SK-N-SH (cell line): ENCODE measurements around the gene NXNL1. TPM values are rescaled to one million over a fixed set of nuclear protein-coding genes. Genes with fewer than 3 reads are reported as not detected.

Experiments used
- CTCF ChIA-PET: fragments of 300-600, 350-600 bp; formaldehyde crosslinking; extraction: SDS; loops from one replicate; lab custom pipeline; 2021; lab: Yijun Ruan, JAX
- POLR2A ChIA-PET: fragments of 350-600 bp; sonication (Branson Sonifier 250); formaldehyde crosslinking; extraction: SDS; loops from one replicate; lab custom pipeline; 2020; ENCODE audit warnings: antibody characterized with exemption, inconsistent platforms; lab: Yijun Ruan, JAX
- DNase-seq: peaks from one replicate; pipeline ENCODE4 v3.0.0; 2012
- H2AFZ ChIP-seq: fragments of 200-600 bp; sonication (generic); 2 replicates; pipeline ENCODE4 v1.8.1; 2016; ENCODE audit warnings: antibody characterized with exemption, mild to moderate bottlenecking, low read depth
- H3F3A ChIP-seq: fragments of 200-600 bp; sonication (generic); replicated peaks from 2 replicates; pipeline ENCODE3; 2016; ENCODE audit warnings: antibody characterized with exemption, mild to moderate bottlenecking; ENCODE audit not compliant: insufficient read depth
- H3K27ac ChIP-seq, 2 experiments: fragments of 200-500 bp in 1 of 2; fragments of 200-600 bp in 1 of 2; sonication (Bioruptor generic) in 1 of 2; sonication (generic), shearing (Covaris generic) in 1 of 2; 2 replicates each; pipeline versions ENCODE4 v1.5.1 to v1.6.1; 2014 to 2016; ENCODE audit warnings: low read depth in 2 of 2, inconsistent platforms in 1 of 2, low read length in 1 of 2, mild to moderate bottlenecking in 1 of 2, mixed read lengths in 1 of 2
- H3K27me3 ChIP-seq: fragments of 200-600 bp; sonication (generic), shearing (Covaris generic); 2 replicates; pipeline ENCODE4 v1.6.1; 2016; ENCODE audit warnings: mixed run types; ENCODE audit not compliant: insufficient read depth
- H3K36me3 ChIP-seq, 2 experiments: fragments of 200-500 bp in 1 of 2; fragments of 200-600 bp in 1 of 2; sonication (Bioruptor generic) in 1 of 2; sonication (generic) in 1 of 2; replicated peaks in 1 of 2; 2 replicates each; pipeline versions ENCODE3 to v1.5.1; 2014 to 2016; ENCODE audit warnings: low read length in 1 of 2, mild to moderate bottlenecking in 1 of 2; ENCODE audit not compliant: insufficient read depth in 2 of 2, control insufficient read depth in 1 of 2
- H3K4me1 ChIP-seq, 2 experiments: fragments of 200-500 bp in 1 of 2; fragments of 200-600 bp in 1 of 2; sonication (Bioruptor generic) in 1 of 2; sonication (generic), shearing (Covaris generic) in 1 of 2; 2 replicates each; pipeline versions ENCODE4 v1.5.1 to v1.6.1; 2014 to 2016; ENCODE audit warnings: low read depth in 1 of 2, low read length in 1 of 2, mixed run types in 1 of 2; ENCODE audit not compliant: insufficient read depth in 2 of 2, control insufficient read depth in 1 of 2
- H3K4me2 ChIP-seq: fragments of 200-600 bp; sonication (generic), shearing (Covaris generic); 2 replicates; pipeline ENCODE4 v1.6.1; 2017; ENCODE audit warnings: mixed run types
- H3K4me3 ChIP-seq, 2 experiments: fragments of 200-500 bp in 1 of 2; fragments of 200-600 bp in 1 of 2; sonication (Bioruptor generic) in 1 of 2; sonication (generic), shearing (Covaris generic) in 1 of 2; 2 replicates each; pipeline versions ENCODE4 v1.5.1 to v1.8.1; 2014 to 2016; ENCODE audit warnings: low read depth in 2 of 2, inconsistent platforms in 1 of 2, low read length in 1 of 2, mild to moderate bottlenecking in 1 of 2, mixed read lengths in 1 of 2, moderate library complexity in 1 of 2
- H3K79me2 ChIP-seq: fragments of 200-600 bp; sonication (generic); 2 replicates; pipeline ENCODE4 v1.8.1; 2017; ENCODE audit warnings: mild to moderate bottlenecking; ENCODE audit not compliant: insufficient read depth
- H3K9ac ChIP-seq: fragments of 200-600 bp; sonication (generic); 2 replicates; pipeline ENCODE4 v1.6.1; 2017; ENCODE audit warnings: mixed run types
- H3K9me2 ChIP-seq: fragments of 200-600 bp; sonication (generic); 2 replicates; pipeline ENCODE4 v1.6.1; 2017; ENCODE audit warnings: mixed run types
- H3K9me3 ChIP-seq: fragments of 200-600 bp; sonication (generic); 2 replicates; pipeline ENCODE4 v1.6.1; 2017; ENCODE audit warnings: mixed run types, mild to moderate bottlenecking, moderate library complexity
- H4K20me1 ChIP-seq: fragments of 200-600 bp; sonication (generic); 2 replicates; pipeline ENCODE4 v1.6.1; 2017; ENCODE audit warnings: mild to moderate bottlenecking, mixed run types; ENCODE audit not compliant: insufficient read depth
- CHD2 ChIP-seq: fragments of 150-350 bp; IDR thresholded peaks from 2 replicates; pipeline ENCODE4 v1.6.1; 2018; ENCODE audit warnings: low read length; ENCODE audit not compliant: partially characterized antibody
- FOSL2 ChIP-seq: IDR thresholded peaks from 2 replicates; pipeline ENCODE4 v1.4.0; 2012; ENCODE audit warnings: low read depth, mild to moderate bottlenecking, moderate library complexity, borderline replicate concordance
- FOXJ3 ChIP-seq: sonication (generic); formaldehyde crosslinking; IDR thresholded peaks from 2 replicates; pipeline ENCODE4 v1.5.1; 2020; ENCODE audit warnings: mild to moderate bottlenecking, missing genetic modification reagents
- FOXM1 ChIP-seq: IDR thresholded peaks from 2 replicates; pipeline ENCODE4 v1.4.0; 2012; ENCODE audit warnings: low read depth, mild to moderate bottlenecking
- GATA2 ChIP-seq: sonication (generic); formaldehyde crosslinking; IDR thresholded peaks from 2 replicates; pipeline ENCODE4 v1.5.0; 2020; ENCODE audit warnings: mild to moderate bottlenecking, missing genetic modification reagents
- MEF2A ChIP-seq: IDR thresholded peaks from 2 replicates; pipeline ENCODE4 v1.4.0; 2012; ENCODE audit warnings: low read depth, borderline replicate concordance
- NFIC ChIP-seq: IDR thresholded peaks from 2 replicates; pipeline ENCODE4 v1.4.0; 2012; ENCODE audit warnings: borderline replicate concordance
- NRF1 ChIP-seq: IDR thresholded peaks from 2 replicates; pipeline ENCODE4 v1.6.1; 2012; ENCODE audit warnings: low read depth, mild to moderate bottlenecking, low read length
- PBX3 ChIP-seq: IDR thresholded peaks from 2 replicates; pipeline ENCODE4; 2012
- POLR2AphosphoS5 ChIP-seq: IDR thresholded peaks from 2 replicates; pipeline ENCODE4 v1.6.1; 2012; ENCODE audit warnings: low read depth, low read length
- RCOR1 ChIP-seq: fragments of 150-350 bp; IDR thresholded peaks from 2 replicates; pipeline ENCODE4 v1.6.1; 2017; ENCODE audit warnings: antibody characterized with exemption, low read length
- TAF1 ChIP-seq: IDR thresholded peaks from 2 replicates; pipeline ENCODE4 v1.6.1; 2012; ENCODE audit warnings: low read depth, mild to moderate bottlenecking, low read length, moderate library complexity, borderline replicate concordance
- TCF12 ChIP-seq: IDR thresholded peaks from 2 replicates; pipeline ENCODE4 v1.4.0; 2012
- TEAD4 ChIP-seq: IDR thresholded peaks from 2 replicates; pipeline ENCODE4 v1.4.0; 2012; ENCODE audit warnings: mild to moderate bottlenecking, borderline replicate concordance; ENCODE audit not compliant: insufficient read depth
- WGBS: methylation state at CpG from one replicate; pipeline ENCODE4 v1.1.6; 2017; ENCODE audit warnings: low lambda C conversion rate; 5-methylcytosine and 5-hydroxymethylcytosine counted together
- polyA plus RNA-seq, 3 experiments: library from polyadenylated mRNA; depleted of rRNA; stranded (reverse); fragments of >200 nt; gene quantifications; 2 replicates each; pipeline ENCODE4 v1.2.3, GENCODE V29; 2012
- TF ChIP-seq, protein P1 (sequence below): fragments of 200-600 bp; sonication (generic); IDR thresholded peaks from 2 replicates; pipeline ENCODE4 v1.6.1; 2017; ENCODE audit warnings: antibody characterized with exemption, mild to moderate bottlenecking, moderate library complexity
- TF ChIP-seq, protein P2 (sequence below): IDR thresholded peaks from 2 replicates; pipeline ENCODE4 v1.6.1; 2012; ENCODE audit warnings: mild to moderate bottlenecking, low read depth, low read length, moderate library complexity
- TF ChIP-seq, protein P3 (sequence below): IDR thresholded peaks from 2 replicates; pipeline ENCODE4 v1.4.0; 2012; ENCODE audit warnings: low read depth, borderline replicate concordance

Gene NXNL1
- polyA plus RNA-seq, 1 of the 3 experiments (the other 2 are of a cell fraction) = not detected

GRCh38 chr19:17496337-17496997, 35.7 kb upstream of the NXNL1 start (continued):
- TF ChIP-seq, protein P1, sequence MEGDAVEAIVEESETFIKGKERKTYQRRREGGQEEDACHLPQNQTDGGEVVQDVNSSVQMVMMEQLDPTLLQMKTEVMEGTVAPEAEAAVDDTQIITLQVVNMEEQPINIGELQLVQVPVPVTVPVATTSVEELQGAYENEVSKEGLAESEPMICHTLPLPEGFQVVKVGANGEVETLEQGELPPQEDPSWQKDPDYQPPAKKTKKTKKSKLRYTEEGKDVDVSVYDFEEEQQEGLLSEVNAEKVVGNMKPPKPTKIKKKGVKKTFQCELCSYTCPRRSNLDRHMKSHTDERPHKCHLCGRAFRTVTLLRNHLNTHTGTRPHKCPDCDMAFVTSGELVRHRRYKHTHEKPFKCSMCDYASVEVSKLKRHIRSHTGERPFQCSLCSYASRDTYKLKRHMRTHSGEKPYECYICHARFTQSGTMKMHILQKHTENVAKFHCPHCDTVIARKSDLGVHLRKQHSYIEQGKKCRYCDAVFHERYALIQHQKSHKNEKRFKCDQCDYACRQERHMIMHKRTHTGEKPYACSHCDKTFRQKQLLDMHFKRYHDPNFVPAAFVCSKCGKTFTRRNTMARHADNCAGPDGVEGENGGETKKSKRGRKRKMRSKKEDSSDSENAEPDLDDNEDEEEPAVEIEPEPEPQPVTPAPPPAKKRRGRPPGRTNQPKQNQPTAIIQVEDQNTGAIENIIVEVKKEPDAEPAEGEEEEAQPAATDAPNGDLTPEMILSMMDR = peak; percentile 81
- TF ChIP-seq, protein P2, sequence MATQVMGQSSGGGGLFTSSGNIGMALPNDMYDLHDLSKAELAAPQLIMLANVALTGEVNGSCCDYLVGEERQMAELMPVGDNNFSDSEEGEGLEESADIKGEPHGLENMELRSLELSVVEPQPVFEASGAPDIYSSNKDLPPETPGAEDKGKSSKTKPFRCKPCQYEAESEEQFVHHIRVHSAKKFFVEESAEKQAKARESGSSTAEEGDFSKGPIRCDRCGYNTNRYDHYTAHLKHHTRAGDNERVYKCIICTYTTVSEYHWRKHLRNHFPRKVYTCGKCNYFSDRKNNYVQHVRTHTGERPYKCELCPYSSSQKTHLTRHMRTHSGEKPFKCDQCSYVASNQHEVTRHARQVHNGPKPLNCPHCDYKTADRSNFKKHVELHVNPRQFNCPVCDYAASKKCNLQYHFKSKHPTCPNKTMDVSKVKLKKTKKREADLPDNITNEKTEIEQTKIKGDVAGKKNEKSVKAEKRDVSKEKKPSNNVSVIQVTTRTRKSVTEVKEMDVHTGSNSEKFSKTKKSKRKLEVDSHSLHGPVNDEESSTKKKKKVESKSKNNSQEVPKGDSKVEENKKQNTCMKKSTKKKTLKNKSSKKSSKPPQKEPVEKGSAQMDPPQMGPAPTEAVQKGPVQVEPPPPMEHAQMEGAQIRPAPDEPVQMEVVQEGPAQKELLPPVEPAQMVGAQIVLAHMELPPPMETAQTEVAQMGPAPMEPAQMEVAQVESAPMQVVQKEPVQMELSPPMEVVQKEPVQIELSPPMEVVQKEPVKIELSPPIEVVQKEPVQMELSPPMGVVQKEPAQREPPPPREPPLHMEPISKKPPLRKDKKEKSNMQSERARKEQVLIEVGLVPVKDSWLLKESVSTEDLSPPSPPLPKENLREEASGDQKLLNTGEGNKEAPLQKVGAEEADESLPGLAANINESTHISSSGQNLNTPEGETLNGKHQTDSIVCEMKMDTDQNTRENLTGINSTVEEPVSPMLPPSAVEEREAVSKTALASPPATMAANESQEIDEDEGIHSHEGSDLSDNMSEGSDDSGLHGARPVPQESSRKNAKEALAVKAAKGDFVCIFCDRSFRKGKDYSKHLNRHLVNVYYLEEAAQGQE = no peak
- TF ChIP-seq GATA2 (no peak), FOSL2 (no peak), TEAD4 (no peak), TAF1 (no peak; the same call in 1 of the 2 replicates), FOXM1 (no peak)

GRCh38 chr19:17495639-17496296, 35.0 kb upstream of the NXNL1 start:
- Histone ChIP-seq H3K4me2 (no peak overlapping the region), H3K27ac (no peak overlapping the region), H3F3A (no peaks in the 10 kb centered on the region), H4K20me1 (peaks cover 7% of the 10 kb centered on the region; the same call in 1 of the 2 replicates), H3K9ac (no peak overlapping the region), H2AFZ (no peak overlapping the region), H3K9me3 (no peaks in the 10 kb centered on the region), H3K4me1 (no peaks in the 10 kb centered on the region; a peak in 1 of 4 replicates), H3K9me2 (no peaks in the 10 kb centered on the region), H3K36me3 (peaks cover 3 to 7% of the 10 kb centered on the region in 2 experiments), H3K79me2 (no peaks in the 10 kb centered on the region; the same call in 1 of the 2 replicates), H3K4me3 (no peak overlapping the region), H3K27me3 (no peaks in the 10 kb centered on the region)
- 79% methylated on average over 8 of the region's 9 CpGs for WGBS
- ChIA-PET CTCF (interaction anchor here (0.5 to 2.5 kb wide), 20 partner anchors 8 to 111 kb away, joined by 3 to 15 read pairs (median 4); partner anchors contain the start of genes PGLS and SLC27A1), POLR2A (no interaction called here)
- peak; percentile 7 for DNase-seq
- TF ChIP-seq RCOR1 (no peak), CHD2 (no peak), TCF12 (no peak), GATA2 (no peak), MEF2A (no peak), FOXJ3 (CRISPR knock-in tag) (no peak), NFIC (no peak), NRF1 (no peak), POLR2AphosphoS5 (no peak), PBX3 (no peak), TAF1 (no peak)
- TF ChIP-seq, protein P3, sequence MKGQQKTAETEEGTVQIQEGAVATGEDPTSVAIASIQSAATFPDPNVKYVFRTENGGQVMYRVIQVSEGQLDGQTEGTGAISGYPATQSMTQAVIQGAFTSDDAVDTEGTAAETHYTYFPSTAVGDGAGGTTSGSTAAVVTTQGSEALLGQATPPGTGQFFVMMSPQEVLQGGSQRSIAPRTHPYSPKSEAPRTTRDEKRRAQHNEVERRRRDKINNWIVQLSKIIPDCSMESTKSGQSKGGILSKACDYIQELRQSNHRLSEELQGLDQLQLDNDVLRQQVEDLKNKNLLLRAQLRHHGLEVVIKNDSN = no peak
